Measurements from ENCODE around the gene PLEKHA7.
A peak's percentile ranks its signal among the peaks of the same experiment; 100 is the strongest.

Gene PLEKHA7

GRCh38 chr11:16784097-16784496, 230.1 kb downstream of the PLEKHA7 start:
- DNase-seq: no peak

DNA sequence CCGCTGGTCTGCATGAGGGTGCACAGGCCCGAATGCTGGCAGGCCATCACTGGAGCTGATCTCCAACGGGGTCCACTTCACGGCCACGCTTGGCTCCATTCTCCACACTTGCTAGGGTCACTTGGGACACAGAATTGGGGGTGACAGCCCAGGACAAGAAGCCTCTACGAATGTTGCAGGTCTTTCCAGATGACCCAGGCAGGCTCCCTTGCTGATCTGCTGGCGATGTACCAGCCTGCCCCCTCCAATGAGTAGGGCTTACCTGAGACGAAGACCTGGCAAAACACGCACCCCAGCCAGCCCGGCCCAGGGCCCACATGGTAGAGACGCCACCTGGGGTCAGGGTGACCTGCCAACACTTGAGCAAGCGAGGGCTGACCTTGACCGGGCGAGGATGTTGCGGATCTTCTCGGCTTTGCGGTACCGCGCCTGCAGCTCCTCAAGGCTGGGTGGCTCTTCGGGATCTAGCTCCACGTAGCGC, 230.9 kb downstream of the PLEKHA7 start:
- no peak for DNase-seq

GRCh38 chr11:16781936-16782919, 232.0 kb downstream of the PLEKHA7 start:
- no peak for DNase-seq

- no peak for DNase-seq
Observed at GRCh38 chr11:16780698-16781550, 233.3 kb downstream of the PLEKHA7 start.

DNA sequence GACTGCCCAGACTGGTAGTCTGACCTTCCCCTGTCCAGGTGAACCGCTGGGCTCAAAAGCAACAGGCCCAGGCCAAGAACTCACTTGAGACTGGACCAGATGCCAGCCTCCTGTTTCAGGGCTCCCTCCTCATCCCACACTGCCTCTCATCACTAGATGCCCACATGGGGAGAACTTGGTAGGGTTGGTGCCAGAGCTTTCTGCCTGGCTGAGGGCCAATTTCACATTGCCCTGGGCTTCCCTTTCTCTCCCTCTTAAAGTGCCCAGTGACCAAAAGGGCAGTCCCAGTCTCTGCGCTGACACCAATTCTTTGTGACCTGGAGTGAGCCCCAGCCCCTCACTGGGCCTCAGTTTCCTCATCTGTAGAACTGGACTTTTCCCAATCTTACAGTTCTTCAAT, 234.1 kb downstream of the PLEKHA7 start:
- DNase-seq: no peak

GRCh38 chr11:16779436-16779835, 234.8 kb downstream of the PLEKHA7 start:
- no peak for DNase-seq

DNA sequence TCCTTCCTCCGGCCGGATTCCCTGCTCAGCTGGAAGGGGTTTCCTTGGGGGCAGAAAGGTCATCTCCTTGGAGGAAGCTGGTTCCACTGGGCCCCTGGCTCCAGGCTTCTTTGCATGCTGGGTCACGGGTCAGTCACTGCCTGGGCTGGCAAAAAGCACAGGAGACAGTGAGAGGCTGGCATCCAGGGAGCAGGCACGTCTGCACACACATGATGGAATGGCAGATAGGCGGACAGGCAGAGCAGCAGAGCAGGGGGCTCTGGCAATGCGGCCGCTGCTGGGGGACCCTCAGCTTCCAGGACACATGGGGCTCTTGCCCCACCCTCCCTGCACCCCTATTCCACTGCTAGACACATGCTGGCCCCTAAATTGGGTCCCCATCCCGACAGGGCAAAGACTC, 235.3 kb downstream of the PLEKHA7 start:
- no peak for DNase-seq

DNA sequence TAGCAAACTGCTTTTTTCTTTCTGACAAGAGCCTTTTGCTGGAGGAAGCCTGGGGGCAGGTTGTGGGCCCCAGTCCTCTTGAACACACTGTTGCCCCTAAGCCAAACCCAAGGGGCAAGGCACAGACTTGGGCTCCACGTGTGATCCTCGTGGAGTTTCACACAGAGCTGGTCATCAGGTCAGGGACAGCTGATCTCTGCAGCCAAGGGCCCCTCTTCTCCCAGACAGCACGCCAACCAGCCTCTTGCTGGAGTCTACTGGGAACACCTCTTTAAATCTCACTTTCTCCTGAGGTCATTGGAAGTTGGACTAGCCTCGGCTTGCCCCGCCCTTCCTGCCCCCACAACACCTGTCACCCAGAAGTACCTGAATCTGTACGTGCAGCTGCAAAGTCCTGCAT, 235.9 kb downstream of the PLEKHA7 start:
- DNase-seq: no peak

DNA sequence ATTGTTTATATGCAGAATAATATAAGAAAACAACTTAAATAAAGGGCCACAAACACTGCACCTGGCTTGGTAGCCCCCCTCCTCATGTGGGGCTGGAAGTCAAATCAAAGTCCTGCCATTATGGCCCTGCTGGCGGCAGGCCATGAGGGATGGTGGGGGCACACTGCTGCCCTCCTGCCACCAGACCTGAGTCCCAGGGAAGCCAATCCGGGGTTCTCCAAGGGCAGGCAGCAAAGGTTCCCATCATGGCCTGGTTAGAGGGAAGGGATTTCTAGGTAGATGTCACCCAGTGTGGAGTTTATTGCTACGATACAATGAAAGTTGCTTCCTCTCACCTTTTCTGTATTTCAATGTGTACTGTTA, 236.6 kb downstream of the PLEKHA7 start:
- no peak for DNase-seq

DNA sequence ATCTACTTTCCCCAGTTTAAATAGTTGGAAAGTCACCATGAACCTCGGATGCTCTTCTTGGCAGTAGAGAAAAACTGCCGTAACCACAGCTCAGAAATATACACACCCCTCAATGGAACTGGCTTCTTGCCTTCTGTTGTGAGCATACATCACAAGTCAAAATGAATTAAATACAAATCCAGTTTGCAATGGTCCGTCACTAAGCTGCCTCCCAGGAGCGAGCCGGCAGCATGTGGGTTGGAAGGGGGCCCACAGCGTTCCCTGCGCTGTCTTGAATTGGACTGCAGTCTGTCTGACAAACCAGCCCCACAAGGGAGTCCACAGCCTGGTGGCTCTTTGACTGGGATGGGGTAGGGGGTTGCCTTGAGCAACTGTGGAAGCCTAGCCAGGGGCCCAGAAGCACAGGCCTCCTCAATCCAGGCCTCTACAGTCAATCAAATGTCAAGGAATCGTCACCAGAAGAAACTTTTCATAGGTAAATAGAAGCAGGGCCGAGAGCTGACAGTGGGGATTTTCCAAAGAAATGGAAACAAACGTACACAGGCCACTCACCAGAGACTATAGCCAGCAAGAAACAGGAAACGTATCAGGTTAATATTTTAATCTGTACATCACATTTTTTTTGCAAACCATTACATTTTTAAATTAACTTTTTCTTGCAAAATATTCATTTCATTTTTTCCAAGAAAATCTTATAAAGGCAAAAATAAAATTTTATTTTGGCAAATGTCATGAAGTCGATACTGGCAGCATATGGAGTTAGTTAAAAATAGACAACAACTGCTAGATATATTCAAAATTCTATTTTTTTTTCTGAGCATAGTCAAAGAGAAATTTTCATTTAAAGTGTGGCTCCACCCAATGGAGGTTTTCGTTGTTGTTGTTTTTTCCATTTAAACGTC, 237.3 kb downstream of the PLEKHA7 start:
- peak; percentile 37 for DNase-seq

GRCh38 chr11:16775614-16776283, 238.5 kb downstream of the PLEKHA7 start:
- DNase-seq: no peak

- no peak for DNase-seq
Observed at GRCh38 chr11:16774936-16775613, 239.1 kb downstream of the PLEKHA7 start.

- DNase-seq: no peak
Observed at GRCh38 chr11:16773981-16774935, 240.0 kb downstream of the PLEKHA7 start.

- DNase-seq: no peak
Observed at GRCh38 chr11:16772141-16772512, 242.1 kb downstream of the PLEKHA7 start.

DNA sequence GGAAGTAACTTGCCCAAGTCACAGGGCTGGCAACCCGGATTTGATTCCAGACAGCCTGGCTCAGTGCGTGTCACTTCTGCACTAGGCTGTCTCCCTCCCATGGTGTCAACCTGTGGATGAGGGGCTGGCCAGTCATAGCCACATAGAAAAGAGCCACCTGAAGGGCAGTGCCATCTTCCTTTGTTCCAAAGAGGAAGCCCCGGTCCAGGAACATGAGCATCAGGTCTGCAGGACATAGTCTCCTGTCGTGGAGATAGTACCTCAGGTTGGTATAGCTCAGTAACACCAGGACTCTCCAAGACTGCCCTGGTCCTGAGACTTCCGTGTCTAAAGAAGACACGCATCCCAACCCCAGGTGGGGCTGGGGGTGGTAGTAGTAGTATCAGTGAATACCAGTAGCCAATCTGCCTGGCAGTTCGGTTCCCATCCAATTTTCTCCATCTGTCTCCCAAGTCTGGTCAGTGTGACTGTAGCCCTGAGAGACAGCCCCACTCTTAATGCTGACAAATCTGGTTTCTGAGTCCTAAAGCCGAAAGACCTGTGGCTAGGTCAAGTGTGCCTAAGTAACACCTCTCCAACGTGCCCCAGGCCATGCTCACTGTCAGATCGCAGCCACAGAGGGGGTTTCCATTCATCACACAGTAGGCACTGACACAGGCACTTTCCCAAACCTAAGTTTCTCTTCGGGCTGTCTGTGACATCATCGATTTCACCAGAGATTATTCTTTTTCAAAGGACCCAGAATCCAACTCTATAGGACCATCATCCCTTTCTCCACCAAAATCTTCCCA, 242.7 kb downstream of the PLEKHA7 start:
- no peak for DNase-seq

- DNase-seq: no peak
Observed at GRCh38 chr11:16770016-16770415, 244.2 kb downstream of the PLEKHA7 start.

- DNase-seq: no peak
Observed at GRCh38 chr11:16769386-16769785, 244.8 kb downstream of the PLEKHA7 start.

DNA sequence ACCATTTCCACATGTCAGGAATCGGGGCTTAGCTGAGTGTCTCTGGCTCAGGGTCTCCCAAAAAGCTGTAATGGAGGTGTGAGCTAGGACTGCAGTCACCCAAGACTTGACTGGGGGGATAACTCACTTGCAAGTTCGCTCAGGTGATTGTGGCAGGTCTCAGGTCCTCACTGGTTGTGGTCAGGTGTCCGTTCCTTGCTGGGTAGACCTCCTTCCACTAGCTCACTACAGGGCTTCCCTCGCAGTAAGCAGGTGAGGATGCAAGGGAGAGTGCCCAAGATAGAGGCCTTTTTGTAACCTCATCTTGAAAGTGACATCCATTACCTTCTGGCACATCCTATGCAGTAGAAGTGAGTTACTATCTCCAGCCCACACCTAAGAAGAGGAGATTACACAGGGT, 246.3 kb downstream of the PLEKHA7 start:
- DNase-seq: no peak

GRCh38 chr11:16767137-16767536, 247.1 kb downstream of the PLEKHA7 start:
- no peak for DNase-seq
